Measurements from ENCODE around the gene PCNX2.

GRCh38 chr1:233015965-233016364, 279.6 kb downstream of the PCNX2 start:
- TF ChIP-seq CTCF (IDR thresholded peaks at IDR 0.05; ENCODE audit: low read length) (no peak), EZH2 (optimal IDR thresholded peaks at IDR 0.05; ENCODE audit: low read depth, low read length) (no peak)
